Activated naive CD8-positive, alpha-beta T cell treated with anti-CD3 and anti-CD28 coated beads, Interleukin-2, amount 50 U/mL, for 16 hours (primary cell): ENCODE data around the gene AEBP1.

Experiments used
- DNase-seq: peaks from one replicate; pipeline ENCODE4 v3.0.0-alpha.2; 2020; ENCODE audit warnings: low read depth, low spot score

The AEBP1 gene

DNA sequence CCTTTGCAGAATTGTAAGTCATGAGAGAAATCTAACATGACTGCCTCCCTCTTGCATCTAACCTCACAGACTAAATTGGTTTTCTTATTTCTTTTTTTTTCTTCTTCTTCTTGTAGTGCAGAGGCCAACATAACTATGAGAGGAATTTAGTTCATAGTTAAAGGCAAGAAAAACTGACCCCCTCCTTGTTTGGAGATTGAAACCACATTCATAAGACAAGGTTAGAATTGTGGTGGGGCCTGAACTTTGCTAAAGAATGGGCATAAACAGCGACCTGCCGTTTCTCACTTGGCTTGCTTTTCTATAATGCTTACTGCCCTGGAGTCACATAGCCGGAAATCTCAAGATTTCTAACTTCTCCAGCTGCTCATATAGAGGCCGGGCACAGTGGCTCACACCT is 19.4 kb upstream of the AEBP1 start:
- no peak for DNase-seq

DNA sequence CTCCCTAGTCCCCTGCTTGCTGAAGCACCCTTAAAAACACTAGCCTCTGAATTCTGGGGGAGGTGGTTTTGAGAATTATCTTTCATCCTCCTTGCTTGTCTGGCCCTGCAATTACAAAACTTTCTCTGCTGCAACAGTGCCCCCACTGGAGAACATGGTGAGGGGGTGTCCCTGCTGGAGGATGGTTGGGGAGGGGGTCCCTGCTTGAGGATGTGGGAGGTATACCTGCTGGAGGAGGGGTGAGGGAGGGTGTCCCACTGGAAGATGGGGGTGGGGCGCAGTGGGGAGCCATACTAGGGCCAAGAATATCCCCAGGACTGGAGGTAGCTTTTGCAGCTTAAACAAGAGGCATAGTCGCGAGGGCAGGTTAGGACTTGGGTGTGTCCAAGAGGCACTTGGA is 18.6 kb upstream of the AEBP1 start:
- DNase-seq = no peak

DNA sequence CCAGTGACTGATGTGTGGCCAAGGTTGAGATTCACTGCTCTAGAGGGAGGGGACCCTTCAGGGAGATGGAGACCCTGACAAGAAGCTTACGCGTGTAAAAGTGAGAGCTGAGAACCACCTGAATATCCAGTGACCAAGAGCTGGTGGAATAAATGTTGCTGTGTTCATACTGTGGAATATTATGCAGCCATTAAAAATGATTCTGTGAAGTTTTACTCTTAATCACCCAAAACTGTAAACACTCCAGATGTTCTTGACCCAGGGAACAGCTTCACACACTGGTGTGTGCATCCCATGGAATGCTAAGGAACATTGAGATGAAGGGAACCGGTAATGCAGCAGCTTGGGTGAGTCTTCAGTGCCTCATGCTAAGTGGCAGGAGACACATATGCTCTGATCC is 17.5 kb upstream of the AEBP1 start:
- no peak for DNase-seq

DNA sequence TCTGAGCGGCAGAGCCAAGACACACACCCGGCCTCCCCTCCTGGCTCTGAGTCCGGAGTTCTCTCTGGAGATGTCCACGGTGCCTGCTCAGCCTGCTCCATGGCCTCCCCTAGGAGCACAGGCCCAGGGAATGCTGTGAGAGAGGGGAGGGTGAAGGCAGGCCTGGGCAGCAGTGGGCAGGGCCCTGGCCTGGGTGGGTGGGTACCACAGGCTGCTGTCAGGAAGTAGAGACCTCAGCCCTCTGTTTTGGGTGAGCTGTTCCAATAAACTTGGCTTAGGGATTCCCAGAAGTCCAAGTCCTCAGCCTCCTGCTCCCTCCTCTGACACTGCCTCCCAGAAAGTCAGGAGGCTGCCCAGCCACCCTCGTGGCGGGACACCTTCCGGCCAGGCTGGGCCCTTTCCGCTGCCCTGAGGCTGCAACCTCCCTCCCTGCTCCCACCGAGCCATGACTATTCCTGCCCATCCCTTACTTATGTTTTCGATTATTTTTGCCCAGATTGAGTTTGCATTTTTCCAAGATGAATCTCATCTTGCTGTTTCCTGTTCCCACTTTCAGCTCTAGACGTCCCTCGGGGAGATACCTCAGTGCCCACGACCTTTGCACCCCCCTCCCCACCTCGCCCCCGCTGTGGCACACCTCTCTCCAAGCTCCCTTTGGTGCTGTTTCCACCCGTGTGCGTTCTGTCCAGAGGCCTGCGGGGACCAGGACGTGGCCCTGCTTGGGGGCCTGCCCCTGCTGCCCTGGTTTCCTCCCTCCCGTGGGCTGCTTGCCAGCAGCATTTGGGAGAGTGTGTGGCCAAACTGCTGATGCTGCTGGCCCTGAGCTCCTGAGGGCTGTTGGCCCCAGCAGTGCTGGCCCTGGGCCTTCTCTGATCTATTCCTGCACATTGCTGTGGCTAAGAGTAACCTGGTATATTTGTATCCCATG is 16.0 kb upstream of the AEBP1 start:
- DNase-seq = no peak

DNA sequence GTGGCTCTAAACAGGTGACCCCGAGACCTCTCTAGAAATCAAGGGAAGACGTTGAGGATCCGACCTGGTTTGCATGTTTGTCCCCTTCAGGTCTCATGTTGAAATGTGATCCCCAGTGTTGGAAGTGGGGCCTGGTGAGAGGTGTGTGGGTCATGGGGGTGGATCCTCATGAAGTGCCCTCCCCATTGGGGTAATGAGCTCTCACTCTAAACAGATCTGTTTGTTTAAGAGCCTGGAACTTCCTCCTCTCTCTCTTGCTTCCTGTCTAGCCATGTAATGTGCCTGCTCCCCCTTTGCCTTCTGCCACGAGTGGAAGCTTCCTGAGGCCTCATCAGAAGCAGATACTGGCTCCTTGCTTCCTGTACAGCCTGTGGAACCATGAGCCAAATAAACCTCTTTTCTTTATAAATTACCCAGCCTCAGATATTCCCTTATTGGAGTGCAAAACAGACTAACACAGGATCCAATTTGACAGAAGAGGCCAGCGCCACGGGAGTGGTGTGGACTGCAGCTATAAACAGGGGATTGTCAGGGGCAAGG is 11.0 kb upstream of the AEBP1 start:
- DNase-seq = no peak

DNA sequence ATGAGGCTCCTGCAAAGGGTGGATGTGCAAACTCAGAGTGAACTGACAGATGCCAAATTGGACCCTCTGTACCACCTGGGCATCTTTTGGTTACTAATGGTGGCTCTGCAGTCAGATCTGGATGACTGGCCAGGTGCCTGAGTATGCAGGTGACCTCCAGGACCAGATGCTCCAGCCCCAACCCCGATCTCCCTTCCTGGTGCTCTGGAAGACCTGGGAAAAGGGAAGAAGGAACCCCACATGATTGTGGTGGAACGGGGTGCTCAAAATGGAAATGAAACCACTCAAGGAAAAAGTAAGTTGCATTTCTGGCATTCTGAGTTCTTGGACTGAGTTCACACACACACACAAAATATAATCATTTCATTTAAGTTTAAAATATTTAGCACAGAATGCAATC is 9.8 kb upstream of the AEBP1 start:
- no peak for DNase-seq

DNA sequence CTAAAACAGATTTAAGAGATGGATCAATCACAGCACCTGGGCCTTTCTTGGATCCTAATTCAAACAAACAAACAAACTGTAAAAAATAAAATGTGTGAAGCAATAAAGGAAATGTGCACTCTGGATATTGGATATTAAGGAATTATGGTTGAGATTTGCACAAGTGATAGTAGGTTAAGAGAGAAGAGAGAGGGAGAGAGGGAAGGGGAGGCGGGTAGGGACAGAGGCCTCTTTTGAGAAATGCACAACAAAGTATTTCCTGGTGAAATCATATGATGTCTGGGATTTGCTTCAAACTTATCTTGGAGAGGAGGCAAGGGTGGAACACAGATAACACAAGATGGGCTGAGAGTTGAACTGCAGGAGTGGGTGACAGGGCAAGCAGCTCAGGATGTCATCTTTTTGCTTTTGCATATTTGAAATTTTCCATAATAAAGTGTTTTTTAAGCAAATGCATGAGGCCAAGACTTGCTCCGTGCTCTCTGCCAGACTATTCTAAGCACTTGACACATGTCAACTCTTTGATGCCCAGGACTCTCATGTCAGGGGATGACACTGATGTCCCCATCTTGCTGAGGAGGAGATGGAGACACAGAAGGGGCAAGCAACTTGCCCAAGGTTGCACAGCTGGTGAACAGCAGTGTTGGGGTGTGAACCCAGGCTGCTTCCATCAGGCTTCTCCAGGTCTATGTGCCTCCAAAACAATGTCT is 9.1 kb upstream of the AEBP1 start:
- no peak for DNase-seq

DNA sequence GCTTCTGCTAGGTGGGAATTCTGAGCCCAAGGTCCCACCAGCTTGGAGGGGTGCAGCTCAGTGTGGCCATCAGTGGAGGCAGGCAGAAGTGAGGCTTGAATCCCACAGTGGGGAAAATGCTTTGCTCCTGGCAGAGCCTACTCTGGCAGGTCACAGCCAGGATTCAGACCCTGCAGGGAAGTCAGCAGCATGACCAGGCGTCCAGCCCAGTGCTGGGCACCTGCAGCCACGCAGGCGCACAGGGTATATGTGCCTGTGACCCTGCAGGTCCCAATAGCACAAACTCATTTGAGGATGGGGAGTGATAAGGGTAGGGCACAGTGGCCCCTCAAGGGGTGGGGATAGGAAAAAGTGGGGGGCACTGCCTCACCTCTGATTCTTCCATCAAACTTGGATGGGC is 8.4 kb upstream of the AEBP1 start:
- DNase-seq = no peak

DNA sequence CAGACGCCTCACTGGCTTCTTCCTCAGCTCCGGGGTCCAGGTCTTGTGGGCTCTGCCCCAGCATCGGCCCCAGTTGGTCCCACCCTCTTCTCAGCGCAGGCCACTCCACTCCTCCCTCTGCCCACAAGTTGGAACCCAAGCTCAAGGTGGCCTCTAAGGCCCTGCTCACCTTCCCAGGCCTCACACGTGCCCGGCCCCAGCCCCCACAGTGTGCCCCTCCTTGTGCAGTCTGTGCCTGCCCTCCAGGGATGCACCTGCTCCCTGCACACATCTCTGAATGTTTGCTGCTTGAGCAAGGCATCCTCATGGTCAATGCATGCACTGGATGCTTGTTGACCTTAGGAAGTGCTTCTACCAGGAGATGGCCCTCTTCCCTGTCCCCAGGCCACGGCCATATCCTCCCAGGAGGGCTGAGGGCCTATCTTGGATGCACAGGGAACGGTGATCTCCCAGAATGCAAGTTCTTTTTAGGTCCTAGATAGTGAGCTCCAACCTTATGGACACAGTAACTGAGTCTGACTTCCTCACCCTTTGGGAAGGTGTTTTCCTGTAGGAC is 7.7 kb upstream of the AEBP1 start:
- DNase-seq = no peak

DNA sequence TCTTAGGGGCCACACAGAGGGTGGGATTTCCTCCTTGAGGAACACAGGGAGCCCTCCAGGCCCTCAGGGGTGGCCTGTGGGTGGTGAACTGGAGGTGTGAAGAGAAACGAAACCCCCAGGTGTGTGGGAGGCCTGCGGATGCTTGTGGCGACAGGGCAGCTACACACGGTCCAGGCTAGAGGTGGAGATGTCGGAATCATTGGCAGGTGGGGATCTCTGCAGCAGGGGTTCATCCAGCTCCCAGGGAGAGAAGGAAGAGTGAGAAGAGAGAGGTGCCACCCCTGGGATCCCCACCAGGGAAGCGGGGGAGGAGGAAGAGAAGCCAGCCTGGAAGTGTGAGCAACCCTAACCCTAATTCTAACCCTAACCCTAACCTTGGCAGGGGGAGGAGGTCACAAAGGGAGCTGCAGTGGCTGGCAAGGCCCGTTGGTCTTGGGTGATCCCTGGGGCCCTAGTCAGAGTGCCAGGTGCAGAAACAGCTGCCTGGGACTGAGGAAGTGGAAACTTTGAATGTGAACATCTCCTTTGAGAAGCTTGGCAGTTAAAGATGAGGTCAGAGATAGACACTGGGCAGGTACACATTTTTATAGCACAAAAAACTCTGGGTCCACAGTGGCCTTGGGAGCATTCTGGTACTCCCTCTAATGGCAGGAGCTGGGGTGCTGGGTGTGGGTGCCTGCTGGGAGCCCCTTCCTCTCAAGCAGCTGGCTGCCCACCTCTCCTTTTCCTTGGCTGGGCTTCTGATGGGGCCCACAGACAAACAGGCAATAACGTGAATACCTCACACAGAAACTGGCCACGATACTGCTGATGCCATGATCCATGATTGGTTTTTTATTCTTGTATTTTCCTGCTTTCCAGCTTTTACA is 6.8 kb upstream of the AEBP1 start:
- DNase-seq = no peak

DNA sequence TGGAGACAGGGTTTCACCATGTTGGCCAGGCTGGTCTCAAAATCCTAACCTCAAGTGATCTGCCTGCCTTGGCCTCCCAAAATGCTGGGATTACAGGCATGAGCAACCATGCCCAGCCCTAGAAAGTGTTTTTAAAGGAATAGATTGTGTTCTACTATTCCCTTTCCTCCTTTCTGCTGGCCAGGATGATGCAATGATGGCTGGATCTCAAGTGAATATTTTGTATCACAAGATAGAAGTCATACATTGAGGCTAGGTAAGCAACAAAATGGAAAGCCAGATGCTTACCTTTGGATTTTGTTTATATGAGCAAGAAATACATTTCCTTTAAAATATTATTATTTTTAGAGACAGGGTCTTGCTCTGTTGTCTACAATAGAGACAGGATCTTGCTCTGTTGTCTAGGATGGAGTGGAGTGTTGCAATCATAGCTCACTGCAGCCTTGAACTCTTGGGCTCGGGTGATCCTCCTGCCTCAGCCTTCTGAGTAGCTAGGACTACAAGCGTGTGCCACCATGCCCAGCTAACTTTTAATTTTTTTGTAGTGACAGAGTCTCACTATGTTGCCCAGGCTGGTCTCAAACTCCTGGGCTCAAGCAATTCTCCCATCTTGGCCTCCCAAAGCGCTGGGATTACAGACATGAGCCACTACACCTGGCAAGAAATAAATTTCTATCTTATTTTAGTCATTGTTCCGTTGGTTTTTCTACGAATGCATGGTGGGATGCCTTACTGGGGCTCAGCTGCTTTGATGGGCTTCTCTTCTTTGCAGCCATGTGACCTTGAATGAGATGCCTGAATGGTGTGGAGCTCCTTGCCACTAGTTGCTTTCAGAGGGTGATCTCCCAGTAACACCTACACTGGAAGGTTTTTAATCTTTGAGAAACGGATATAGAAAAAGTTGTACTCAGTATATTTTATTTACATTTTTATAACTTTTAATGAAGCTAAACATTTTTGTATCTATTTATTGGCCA is 5.8 kb upstream of the AEBP1 start:
- DNase-seq = no peak

DNA sequence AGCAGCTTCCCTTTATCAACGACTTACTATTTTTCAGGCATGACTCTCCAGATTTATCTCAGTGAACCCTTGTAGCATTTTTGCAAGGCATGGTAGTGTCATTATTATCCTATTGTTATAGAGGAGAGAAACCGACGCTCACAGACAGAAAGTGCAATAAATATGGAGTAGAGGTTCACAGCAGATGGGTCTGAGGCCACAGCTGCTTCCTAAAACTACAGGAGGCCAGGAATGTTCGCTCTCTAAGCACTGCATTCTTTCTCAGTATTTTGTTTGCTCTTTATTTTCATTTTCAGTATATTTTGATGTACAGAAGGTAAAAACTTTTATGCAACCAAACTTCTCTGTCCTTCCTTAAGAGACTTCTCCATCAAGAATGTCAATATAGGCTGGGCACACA is 4.5 kb upstream of the AEBP1 start:
- no peak for DNase-seq

DNA sequence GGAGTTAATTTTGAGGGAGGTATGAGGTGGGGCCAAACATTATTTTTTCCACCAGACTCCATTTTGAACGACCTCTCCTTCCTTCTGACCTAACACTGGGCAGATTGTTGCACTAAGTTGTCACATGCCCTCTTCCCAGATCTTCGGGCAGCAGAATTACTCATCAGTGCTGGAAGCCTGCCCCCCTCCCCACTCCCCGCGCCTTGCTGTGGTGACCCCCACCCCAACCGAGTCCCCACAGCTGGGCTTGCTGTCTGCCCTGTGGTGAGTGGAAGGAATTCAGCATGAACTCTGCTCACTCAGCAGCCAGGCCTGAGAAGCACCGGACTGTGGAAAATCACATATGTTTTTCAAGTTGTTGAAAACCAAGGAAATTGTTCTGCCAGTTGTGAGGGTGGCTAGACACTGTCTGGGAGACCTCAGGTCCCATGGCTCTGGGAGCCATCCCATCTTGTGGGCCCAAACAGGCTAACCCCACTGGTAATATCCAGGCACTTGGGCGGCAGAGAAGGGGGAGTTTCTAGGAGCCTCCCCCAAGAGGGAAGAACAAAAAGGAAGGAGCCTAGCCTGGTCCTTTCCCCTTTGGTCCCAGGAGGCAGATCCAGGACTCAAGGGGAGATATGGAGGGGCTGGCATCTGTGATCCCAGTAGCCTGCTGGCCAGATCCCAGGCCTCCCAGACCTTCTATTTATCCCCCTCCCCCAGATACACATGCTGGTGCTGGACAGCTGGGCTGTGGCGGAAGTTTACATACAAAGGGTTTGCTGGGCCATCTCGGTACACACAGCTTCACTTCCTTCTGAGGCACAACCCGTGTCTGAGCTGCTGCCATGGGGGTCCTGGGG is 3.5 kb upstream of the AEBP1 start:
- no peak for DNase-seq

DNA sequence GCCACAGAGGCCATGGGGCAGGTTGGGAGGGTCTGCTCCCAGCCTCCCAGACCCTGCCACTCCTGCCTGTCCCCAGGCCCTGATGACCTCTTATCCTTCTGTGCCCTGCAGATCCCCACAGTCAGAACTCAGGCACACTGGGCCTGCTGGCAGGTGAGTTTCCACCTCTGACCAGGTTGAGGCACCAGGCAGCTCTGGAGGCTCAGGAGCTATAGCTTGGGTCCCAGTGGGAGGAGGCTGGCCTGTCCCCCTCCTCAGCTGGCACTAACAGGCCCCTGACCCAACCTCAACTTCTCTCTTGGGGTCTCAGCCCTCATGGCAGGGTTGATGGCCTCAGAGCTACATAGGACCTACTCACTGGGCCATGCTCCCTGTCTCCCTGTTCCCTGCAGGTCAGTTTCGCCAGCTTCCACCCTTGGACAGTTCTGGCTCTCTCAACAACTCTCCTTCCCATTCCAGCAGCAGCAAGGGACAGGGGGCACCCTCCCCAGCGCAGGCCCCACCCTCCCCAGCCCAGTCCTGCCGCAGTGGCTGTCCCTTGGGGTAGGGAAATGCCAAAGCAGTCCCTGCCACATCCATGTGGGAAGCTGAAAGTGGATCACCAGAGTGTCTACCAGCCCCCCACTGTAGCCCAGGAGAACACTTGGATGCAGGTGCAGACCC is 2.7 kb upstream of the AEBP1 start:
- DNase-seq = no peak

DNA sequence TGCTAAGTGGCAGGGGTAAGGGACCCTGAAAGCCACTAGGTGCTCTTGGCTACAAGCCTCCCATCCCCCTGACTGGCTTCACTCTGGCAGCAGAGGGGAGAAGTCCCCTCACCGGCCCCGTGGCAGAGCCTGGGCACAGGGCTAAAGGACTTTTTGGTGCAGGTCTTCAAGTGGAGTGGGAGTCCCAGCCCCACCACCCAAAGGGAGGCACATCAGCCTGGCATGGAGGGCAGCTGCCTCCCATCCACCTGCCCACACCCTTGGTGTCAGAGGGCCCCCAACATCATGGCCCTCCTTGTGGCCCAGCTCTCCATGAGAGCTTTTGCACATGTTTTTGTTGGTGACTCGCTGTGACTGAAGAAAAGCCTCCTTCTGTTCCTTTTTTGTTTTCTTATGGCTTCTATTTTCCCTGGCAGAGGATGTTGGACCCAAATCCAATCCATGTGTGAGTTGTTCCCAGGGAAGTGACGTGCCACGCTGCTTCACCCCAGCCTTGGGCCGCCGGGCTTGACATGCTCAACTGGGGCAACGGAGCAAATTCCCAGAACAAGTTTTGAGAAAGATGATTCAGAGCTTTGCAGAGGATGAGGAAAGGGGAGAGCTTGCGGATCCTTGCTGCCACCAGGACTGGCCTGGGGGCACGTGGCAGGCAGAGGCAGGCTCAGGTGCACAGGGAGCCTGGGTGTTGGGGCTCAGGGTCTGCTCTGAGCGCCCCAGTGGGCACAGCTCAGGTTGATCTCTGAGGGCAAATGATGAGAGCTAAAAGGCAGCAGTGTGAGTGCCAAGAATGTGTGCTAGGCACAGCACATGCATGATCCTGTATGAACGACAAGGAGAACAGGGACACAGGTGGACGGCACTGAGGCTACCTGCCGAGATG is 1.9 kb upstream of the AEBP1 start:
- DNase-seq = no peak

DNA sequence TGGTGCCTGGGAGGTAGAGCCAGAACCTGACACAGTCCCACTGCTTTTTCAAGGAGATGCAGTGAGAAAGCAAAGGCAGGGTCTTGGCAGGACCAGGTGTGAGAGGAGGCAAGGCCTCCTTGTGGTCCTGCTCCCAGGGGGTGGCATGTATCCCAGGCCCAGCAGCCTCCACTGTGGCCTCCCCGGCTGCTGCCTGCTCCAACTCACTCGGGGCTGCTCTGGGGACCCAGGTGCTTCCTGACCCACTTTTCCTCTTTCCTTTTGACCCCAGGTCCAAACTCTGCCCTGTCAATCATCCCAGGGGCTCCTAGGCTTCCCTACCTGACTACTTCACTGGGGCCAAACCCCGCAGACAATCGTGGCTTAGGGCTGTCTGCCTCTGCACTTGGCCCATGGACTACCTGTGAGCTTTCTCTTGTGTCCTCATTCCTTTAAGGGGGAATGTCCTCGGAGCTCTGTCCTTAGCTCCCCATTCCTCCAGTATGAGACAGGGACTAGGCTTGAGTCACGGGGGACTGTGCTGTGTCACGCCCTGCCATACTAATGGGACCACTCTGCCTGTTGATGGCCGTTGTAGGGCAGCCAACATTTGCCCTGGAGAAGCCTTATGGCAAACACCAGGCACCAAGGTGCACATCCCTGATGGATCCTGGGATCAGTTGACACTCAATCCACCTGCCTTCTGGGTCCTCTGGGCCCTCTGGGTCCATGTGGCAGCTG is 1.1 kb upstream of the AEBP1 start:
- no peak for DNase-seq

DNA sequence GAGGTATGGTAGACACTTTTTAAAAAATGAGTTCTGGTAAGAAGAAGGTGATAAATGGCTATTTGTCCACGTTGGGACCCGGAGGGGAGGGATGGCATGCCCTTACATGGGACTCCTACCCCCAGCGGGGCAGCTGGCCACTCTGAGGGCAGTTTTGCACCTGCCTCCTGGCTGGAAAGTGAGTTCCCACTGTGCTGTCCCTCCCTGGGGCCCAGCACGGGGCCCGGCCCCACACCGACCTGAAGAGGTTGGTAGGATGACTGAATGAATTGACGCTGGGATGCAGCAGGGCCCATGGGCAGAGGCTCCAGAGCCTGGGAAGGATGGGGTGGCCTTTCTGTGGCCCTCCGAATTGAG is 601 bp upstream of the AEBP1 start:
- DNase-seq = no peak
